ENCODE measurements around the gene BDKRB2. TPM values are rescaled to one million over a fixed set of nuclear protein-coding genes. Genes with fewer than 3 reads are reported as not detected.

Gene BDKRB2
- total and polyA plus RNA-seq, 2 experiments from 2014 or later: 4.4 to 5.9 TPM

DNA sequence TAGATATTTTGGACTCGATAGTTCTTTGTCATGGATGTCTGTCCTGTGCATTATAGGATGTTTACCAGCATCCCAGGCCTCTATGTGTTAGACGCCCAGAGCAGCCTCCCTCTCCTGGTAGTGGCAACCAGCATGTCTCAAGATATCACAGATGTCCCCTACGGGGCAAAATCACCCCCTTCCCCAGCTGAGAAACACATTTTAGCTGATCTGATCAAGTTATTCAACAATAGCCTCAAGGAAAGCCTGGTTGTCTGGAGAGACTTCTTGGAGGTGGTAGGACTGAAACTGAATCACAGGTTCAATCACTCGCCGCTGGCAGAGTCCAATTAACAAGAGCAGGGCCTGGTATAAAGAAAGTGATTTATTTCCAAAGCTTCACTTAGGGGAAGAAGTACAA lies 69.0 kb downstream of the BDKRB2 start:
- DNase-seq (ENCODE audit: low spot score): no peak
- no peaks in the 10 kb centered on the region for H3K79me2 ChIP-seq
- TF ChIP-seq EZH2 (IDR thresholded peaks at IDR 0.05; ENCODE audit: borderline replicate concordance) (no peak), EZH2phosphoT487 (IDR thresholded peaks at IDR 0.05; ENCODE audit: low read depth, severe bottlenecking, unreplicated experiment) (no peak)
- TF ChIP-seq, protein P1, sequence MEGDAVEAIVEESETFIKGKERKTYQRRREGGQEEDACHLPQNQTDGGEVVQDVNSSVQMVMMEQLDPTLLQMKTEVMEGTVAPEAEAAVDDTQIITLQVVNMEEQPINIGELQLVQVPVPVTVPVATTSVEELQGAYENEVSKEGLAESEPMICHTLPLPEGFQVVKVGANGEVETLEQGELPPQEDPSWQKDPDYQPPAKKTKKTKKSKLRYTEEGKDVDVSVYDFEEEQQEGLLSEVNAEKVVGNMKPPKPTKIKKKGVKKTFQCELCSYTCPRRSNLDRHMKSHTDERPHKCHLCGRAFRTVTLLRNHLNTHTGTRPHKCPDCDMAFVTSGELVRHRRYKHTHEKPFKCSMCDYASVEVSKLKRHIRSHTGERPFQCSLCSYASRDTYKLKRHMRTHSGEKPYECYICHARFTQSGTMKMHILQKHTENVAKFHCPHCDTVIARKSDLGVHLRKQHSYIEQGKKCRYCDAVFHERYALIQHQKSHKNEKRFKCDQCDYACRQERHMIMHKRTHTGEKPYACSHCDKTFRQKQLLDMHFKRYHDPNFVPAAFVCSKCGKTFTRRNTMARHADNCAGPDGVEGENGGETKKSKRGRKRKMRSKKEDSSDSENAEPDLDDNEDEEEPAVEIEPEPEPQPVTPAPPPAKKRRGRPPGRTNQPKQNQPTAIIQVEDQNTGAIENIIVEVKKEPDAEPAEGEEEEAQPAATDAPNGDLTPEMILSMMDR (IDR thresholded peaks at IDR 0.05; ENCODE audit: poor library complexity): no peak
- H2AFZ ChIP-seq: no peak overlapping the region
- H4K20me1 ChIP-seq (ENCODE audit: insufficient read depth, poor library complexity, severe bottlenecking): no peaks in the 10 kb centered on the region
- no peak overlapping the region for H3K4me3 ChIP-seq
- H3K27ac ChIP-seq: peak overlapping the region; percentile 14
- no peaks in the 10 kb centered on the region for H3K36me3 ChIP-seq (replicated peaks; ENCODE audit: insufficient read depth, low read depth)
- peaks cover 19% of the 10 kb centered on the region for H3K4me1 ChIP-seq (ENCODE audit: insufficient read depth)
- H3K9me2 ChIP-seq (replicated peaks; ENCODE audit: insufficient read depth): no peaks in the 10 kb centered on the region
- H3K4me2 ChIP-seq: no peak overlapping the region
- 84% methylated on average over 5 of the region's 5 CpGs for WGBS (ENCODE audit: low lambda C conversion rate, missing lambda C conversion rate)
- H3K9me3 ChIP-seq (ENCODE audit: low read depth): no peaks in the 10 kb centered on the region
- H3K27me3 ChIP-seq: no peaks in the 10 kb centered on the region

DNA sequence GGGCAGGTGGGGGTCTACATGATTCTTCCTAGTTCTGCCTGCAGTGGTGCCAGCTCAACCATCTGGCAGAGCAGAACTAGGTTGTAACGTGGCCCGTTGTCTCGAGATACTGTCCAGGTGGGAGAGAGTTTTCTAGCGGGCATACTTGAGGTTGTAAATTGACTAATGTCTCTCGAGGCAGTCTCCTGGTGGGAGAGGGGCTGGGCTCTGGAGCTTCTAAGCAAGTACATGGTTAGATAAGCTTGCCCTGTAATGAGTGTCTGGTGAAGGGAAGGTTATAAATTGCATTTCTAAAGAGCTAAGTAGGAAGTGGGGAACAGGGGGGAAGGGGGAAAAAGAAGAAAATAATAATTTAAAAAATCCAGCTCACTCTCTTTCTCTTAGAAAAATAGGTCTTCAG lies 69.5 kb downstream of the BDKRB2 start:
- H3K9me2 ChIP-seq (replicated peaks; ENCODE audit: insufficient read depth): no peaks in the 10 kb centered on the region
- TF ChIP-seq EZH2phosphoT487 (IDR thresholded peaks at IDR 0.05; ENCODE audit: low read depth, severe bottlenecking, unreplicated experiment): no peak
- TF ChIP-seq, protein P1 (IDR thresholded peaks at IDR 0.05; ENCODE audit: poor library complexity): no peak
- no peak for TF ChIP-seq EZH2 (IDR thresholded peaks at IDR 0.05; ENCODE audit: borderline replicate concordance)
- 55% methylated on average over 5 of the region's 5 CpGs for WGBS (ENCODE audit: low lambda C conversion rate, missing lambda C conversion rate)
- DNase-seq (ENCODE audit: low spot score): no peak
- H3K4me3 ChIP-seq: no peak overlapping the region
- H3K4me1 ChIP-seq (ENCODE audit: insufficient read depth): peaks cover 16% of the 10 kb centered on the region
- H3K4me2 ChIP-seq: no peak overlapping the region
- no peaks in the 10 kb centered on the region for H4K20me1 ChIP-seq (ENCODE audit: insufficient read depth, poor library complexity, severe bottlenecking)
- H3K27ac ChIP-seq: peak overlapping the region; percentile 14
- no peaks in the 10 kb centered on the region for H3K36me3 ChIP-seq (replicated peaks; ENCODE audit: insufficient read depth, low read depth)
- no peak overlapping the region for H2AFZ ChIP-seq
- H3K27me3 ChIP-seq: no peaks in the 10 kb centered on the region
- H3K9me3 ChIP-seq (ENCODE audit: low read depth): no peaks in the 10 kb centered on the region
- no peaks in the 10 kb centered on the region for H3K79me2 ChIP-seq

DNA sequence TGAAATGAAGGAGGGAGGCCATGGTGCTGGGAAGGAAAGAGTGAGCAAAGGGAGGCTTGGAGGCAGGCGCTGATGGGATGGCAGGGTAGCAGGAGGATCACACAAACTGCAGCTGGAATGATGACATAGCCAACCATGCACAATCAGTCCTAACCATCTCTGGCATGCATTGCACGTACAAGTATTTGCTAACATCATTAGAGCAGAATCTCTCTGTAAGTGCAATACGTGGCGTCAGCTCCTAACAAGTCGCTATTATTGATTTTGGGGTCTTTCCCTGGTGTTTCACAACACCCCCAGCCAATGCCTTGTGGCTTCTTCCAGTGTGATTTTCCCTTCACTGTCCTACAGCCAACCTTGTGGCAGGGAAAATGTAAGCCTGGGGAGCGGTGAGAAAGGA lies 69.9 kb downstream of the BDKRB2 start:
- Histone ChIP-seq H3K4me3 (no peak overlapping the region), H3K27ac (peak overlapping the region; percentile 58), H4K20me1 (ENCODE audit: insufficient read depth, poor library complexity, severe bottlenecking) (no peaks in the 10 kb centered on the region), H3K27me3 (no peaks in the 10 kb centered on the region), H3K9me3 (ENCODE audit: low read depth) (no peaks in the 10 kb centered on the region), H3K4me2 (no peak overlapping the region), H3K79me2 (no peaks in the 10 kb centered on the region), H3K4me1 (ENCODE audit: insufficient read depth) (peaks cover 15% of the 10 kb centered on the region), H2AFZ (no peak overlapping the region), H3K36me3 (replicated peaks; ENCODE audit: insufficient read depth, low read depth) (no peaks in the 10 kb centered on the region), H3K9me2 (replicated peaks; ENCODE audit: insufficient read depth) (no peaks in the 10 kb centered on the region)
- 56% methylated on average over 6 of the region's 6 CpGs for WGBS (ENCODE audit: low lambda C conversion rate, missing lambda C conversion rate)
- peak; percentile 46 for DNase-seq (ENCODE audit: low spot score)
- TF ChIP-seq, protein P1 (IDR thresholded peaks at IDR 0.05; ENCODE audit: poor library complexity): no peak
- TF ChIP-seq EZH2 (IDR thresholded peaks at IDR 0.05; ENCODE audit: borderline replicate concordance) (no peak), EZH2phosphoT487 (IDR thresholded peaks at IDR 0.05; ENCODE audit: low read depth, severe bottlenecking, unreplicated experiment) (no peak)
